ENCODE data around the gene RPUSD1. TPM values are rescaled to one million over a fixed set of nuclear protein-coding genes. Genes with fewer than 3 reads are reported as not detected.
A peak's percentile ranks its signal among the peaks of the same experiment; 100 is the strongest.

The RPUSD1 gene
- total RNA-seq, 1 experiment from 2014 or later, result 24.9 TPM

- intact Hi-C loops (cut with micrococcal nuclease), result no loop called here
- H3K27me3 Mint-ChIP-seq (ENCODE audit: insufficient read depth, unreplicated experiment), result no peaks in the 10 kb centered on the region
- POLR2A ChIA-PET, result interaction anchor here (0.7 to 3.6 kb wide), 12 partner anchors 12 to 531 kb away, joined by 3 to 22 read pairs (median 6); partner anchors contain the start of genes ANTKMT, CIAO3, HAGHL and METRN
Observed at GRCh38 chr16:784431-784830, 3.8 kb downstream of the RPUSD1 start.

GRCh38 chr16:783404-784161 lies 4.6 kb downstream of the RPUSD1 start:
- no TSS peak for BruUV-seq (replicated peaks)
- Mint-ChIP-seq H3K9me3 (ENCODE audit: unreplicated experiment) (no peaks in the 10 kb centered on the region), H3K27me3 (ENCODE audit: insufficient read depth, unreplicated experiment) (no peaks in the 10 kb centered on the region), H3K27ac (ENCODE audit: low read depth, unreplicated experiment) (no peak overlapping the region), H3K36me3 (ENCODE audit: insufficient read depth, unreplicated experiment) (peaks cover 12% of the 10 kb centered on the region), H3K4me3 (ENCODE audit: unreplicated experiment) (peak overlapping the region; percentile 54), H3K4me1 (ENCODE audit: insufficient read depth, unreplicated experiment) (peaks cover 9% of the 10 kb centered on the region)
- CTCF ChIA-PET, result interaction anchor here (0.7 to 4.5 kb wide), 10 partner anchors 11 to 76 kb away, joined by 3 to 37 read pairs (median 6); partner anchors contain the start of genes ANTKMT and CIAO3
- POLR2A ChIA-PET, result interaction anchor here (0.7 to 3.6 kb wide), 16 partner anchors 8 to 88 kb away, joined by 3 to 22 read pairs (median 5); partner anchors contain the start of genes ANTKMT, CIAO3, HAGHL and MSLN
- no peak for TF ChIP-seq CTCF (IDR thresholded peaks at IDR 0.05; ENCODE audit: unreplicated experiment)
- DNase-seq (ENCODE audit: unreplicated experiment), result no peak
- intact Hi-C loops (cut with micrococcal nuclease), result no loop called here

More at GRCh38 chr16:784431-784830, 3.8 kb downstream of the RPUSD1 start:
- CTCF ChIA-PET, result interaction anchor here (0.6 to 4.5 kb wide), 23 partner anchors 8 to 965 kb away, joined by 3 to 37 read pairs (median 6); partner anchors contain the start of genes ANTKMT, CIAO3 and MSLN
- Mint-ChIP-seq H3K27ac (ENCODE audit: low read depth, unreplicated experiment) (no peak overlapping the region), H3K36me3 (ENCODE audit: insufficient read depth, unreplicated experiment) (peaks cover 12% of the 10 kb centered on the region), H3K4me1 (ENCODE audit: insufficient read depth, unreplicated experiment) (peaks cover 9% of the 10 kb centered on the region), H3K9me3 (ENCODE audit: unreplicated experiment) (no peaks in the 10 kb centered on the region), H3K4me3 (ENCODE audit: unreplicated experiment) (no peak overlapping the region)
- no TSS peak for BruUV-seq (replicated peaks)
- TF ChIP-seq CTCF (IDR thresholded peaks at IDR 0.05; ENCODE audit: unreplicated experiment), result no peak
- no peak for DNase-seq (ENCODE audit: unreplicated experiment)

- no peak for TF ChIP-seq CTCF (IDR thresholded peaks at IDR 0.05; ENCODE audit: unreplicated experiment)
- BruUV-seq (replicated peaks), result no TSS peak
- H3K36me3 Mint-ChIP-seq (ENCODE audit: insufficient read depth, unreplicated experiment), result peaks cover 12% of the 10 kb centered on the region
- H3K27ac Mint-ChIP-seq (ENCODE audit: low read depth, unreplicated experiment), result no peak overlapping the region
- POLR2A ChIA-PET, result interaction anchor here (0.7 to 3.6 kb wide), 15 partner anchors 8 to 87 kb away, joined by 3 to 22 read pairs (median 4); partner anchors contain the start of genes ANTKMT, CIAO3, HAGHL and MSLN
- H3K4me3 Mint-ChIP-seq (ENCODE audit: unreplicated experiment), result peak overlapping the region; percentile 54
- CTCF ChIA-PET, result interaction anchor here (0.7 to 4.5 kb wide), 6 partner anchors 10 to 75 kb away, joined by 3 to 37 read pairs (median 6); partner anchors contain the start of gene CIAO3
- DNase-seq (ENCODE audit: unreplicated experiment), result peak; percentile 64
- no peaks in the 10 kb centered on the region for H3K27me3 Mint-ChIP-seq (ENCODE audit: insufficient read depth, unreplicated experiment)
- intact Hi-C loops (cut with micrococcal nuclease), result no loop called here
- H3K9me3 Mint-ChIP-seq (ENCODE audit: unreplicated experiment), result no peaks in the 10 kb centered on the region
- peaks cover 9% of the 10 kb centered on the region for H3K4me1 Mint-ChIP-seq (ENCODE audit: insufficient read depth, unreplicated experiment)
Observed at GRCh38 chr16:782766-783403, 5.3 kb downstream of the RPUSD1 start.

- no peak overlapping the region for H3K27ac Mint-ChIP-seq (ENCODE audit: low read depth, unreplicated experiment)
- H3K4me1 Mint-ChIP-seq (ENCODE audit: insufficient read depth, unreplicated experiment), result peaks cover 9% of the 10 kb centered on the region
- ChIA-PET POLR2A (interaction anchor here (0.6 to 3.4 kb wide), 10 partner anchors 8 to 70 kb away, joined by 3 to 17 read pairs (median 5); partner anchors contain the start of genes ANTKMT, CIAO3, HAGHL and MSLN), CTCF (interaction anchor here (0.6 to 1.2 kb wide), 4 partner anchors 66 to 160 kb away, joined by 3 to 6 read pairs (median 3); no protein-coding TSS in a partner anchor)
- H3K9me3 Mint-ChIP-seq (ENCODE audit: unreplicated experiment), result no peaks in the 10 kb centered on the region
- intact Hi-C loops (cut with micrococcal nuclease), result no loop called here
- peak overlapping the region; percentile 14 for H3K4me3 Mint-ChIP-seq (ENCODE audit: unreplicated experiment)
- DNase-seq (ENCODE audit: unreplicated experiment), result no peak
- no TSS peak for BruUV-seq (replicated peaks)
- TF ChIP-seq CTCF (IDR thresholded peaks at IDR 0.05; ENCODE audit: unreplicated experiment), result no peak
- H3K36me3 Mint-ChIP-seq (ENCODE audit: insufficient read depth, unreplicated experiment), result peaks cover 12% of the 10 kb centered on the region
- no peaks in the 10 kb centered on the region for H3K27me3 Mint-ChIP-seq (ENCODE audit: insufficient read depth, unreplicated experiment)
Observed at GRCh38 chr16:782258-782657, 5.9 kb downstream of the RPUSD1 start.

Data from MCF 10A (cell line).